PC-3 (cell line): ENCODE data around the gene TENT5C.

Experiments
- CTCF ChIP-seq: fragments of 300-600 bp; sonication (generic); conservative IDR thresholded peaks from 2 replicates; pipeline ENCODE4 v1.5.1; 2017; ENCODE audit warnings: antibody characterized with exemption, low read depth, mild to moderate bottlenecking, low read length
- EZH2phosphoT487 ChIP-seq: fragments of 300-600 bp; sonication (generic); IDR thresholded peaks from 2 replicates; pipeline ENCODE4 v1.6.1; 2018; ENCODE audit warnings: mild to moderate bottlenecking, antibody characterized with exemption, low read length, borderline replicate concordance

DNA sequence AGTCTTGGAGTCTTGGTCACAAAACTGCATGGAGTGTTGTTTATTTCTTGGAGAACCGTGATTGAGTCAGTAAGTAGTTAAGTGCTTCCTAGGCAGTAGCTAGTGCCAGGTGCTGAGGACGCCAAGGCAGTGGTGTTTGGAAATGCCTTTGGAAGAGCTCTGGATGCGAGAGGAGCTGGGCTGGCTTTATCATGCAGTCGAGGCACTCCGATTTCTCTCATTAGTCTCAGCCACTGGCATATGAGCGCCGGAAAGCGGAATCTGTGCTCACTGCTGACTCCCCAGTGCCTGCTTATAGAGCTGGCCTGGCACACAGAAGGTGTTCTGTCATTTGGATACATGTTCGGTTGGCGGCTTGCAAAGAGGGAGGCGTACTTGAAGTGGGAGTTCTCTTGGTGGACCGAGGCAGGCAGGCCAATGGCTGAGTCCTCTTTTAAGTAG is 3.6 kb downstream of the TENT5C start:
- TF ChIP-seq EZH2phosphoT487 (no peak), CTCF (no peak)
